DMS53 (cell line): ENCODE data around the gene NUBPL.
"Not testable (repeated sequence)": the region's sequence is repeated elsewhere in the genome, so short reads cannot be mapped to it uniquely, and the experiment has no call there.

Experiments used
- DNase-seq: peaks from one replicate; lab custom pipeline; 2025; lab: John Stamatoyannopoulos, UW

Gene NUBPL

DNA sequence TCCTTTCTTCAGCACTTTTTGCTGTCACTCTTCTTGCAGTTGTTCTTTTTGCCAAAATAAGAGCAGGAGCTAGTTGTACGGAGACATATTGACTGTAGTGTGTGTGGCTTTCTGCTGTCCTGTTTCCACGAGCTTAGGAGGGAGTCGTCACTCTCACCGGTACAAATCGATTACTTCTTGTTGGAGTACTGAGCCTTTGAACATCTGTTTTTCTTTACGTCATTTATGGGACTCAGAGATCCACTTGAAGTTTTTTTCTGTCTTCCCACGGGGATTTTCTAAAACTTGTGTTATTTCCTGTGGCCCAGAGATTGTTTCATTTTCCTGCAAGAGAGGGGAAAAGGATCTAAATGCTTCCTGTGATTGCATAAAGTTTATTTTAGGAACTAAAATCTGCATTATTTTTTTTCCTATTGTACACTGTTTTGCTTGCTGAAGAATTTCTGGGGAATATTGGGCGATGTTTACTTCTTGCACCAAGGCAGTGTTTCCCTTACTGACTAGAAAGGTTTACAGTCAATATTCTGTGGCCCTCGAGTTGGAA is 316.1 kb downstream of the NUBPL start:
- DNase-seq: peak; percentile 3

DNA sequence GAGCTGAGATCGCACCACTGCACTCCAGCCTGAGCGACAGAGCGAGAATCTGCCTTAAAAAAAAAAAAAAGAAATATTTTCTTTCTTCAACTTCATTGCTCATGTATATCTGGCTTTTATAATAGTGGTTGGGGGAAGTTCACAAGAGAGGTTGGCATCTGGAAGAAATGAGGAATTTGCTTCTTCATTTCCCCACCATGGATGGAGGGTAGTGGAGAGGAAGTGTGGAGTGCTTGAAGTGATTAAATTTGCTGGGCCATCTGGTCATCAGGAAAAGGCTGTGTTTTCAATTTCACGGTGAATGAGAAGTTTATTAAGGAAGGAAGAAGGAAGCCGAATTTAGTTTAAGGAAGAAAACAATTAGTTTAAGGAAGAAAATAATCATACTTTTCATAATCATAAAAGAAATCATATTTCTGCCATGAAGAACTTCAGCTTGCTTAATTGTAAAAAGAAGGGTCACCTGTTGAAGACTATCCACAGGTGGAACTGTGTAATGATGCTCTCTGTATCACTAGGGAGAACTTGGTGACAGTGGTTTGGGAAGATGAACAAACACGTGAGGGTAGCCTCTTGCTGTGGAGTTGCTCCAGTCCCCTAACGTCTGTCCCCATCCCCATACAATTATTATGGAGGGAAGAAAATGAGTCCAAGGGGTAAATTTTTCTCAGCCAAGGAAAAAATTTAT is 318.6 kb downstream of the NUBPL start:
- no peak for DNase-seq

GRCh38 chr14:31880935-31881334 is 319.7 kb downstream of the NUBPL start:
- DNase-seq: peak; percentile 16

DNA sequence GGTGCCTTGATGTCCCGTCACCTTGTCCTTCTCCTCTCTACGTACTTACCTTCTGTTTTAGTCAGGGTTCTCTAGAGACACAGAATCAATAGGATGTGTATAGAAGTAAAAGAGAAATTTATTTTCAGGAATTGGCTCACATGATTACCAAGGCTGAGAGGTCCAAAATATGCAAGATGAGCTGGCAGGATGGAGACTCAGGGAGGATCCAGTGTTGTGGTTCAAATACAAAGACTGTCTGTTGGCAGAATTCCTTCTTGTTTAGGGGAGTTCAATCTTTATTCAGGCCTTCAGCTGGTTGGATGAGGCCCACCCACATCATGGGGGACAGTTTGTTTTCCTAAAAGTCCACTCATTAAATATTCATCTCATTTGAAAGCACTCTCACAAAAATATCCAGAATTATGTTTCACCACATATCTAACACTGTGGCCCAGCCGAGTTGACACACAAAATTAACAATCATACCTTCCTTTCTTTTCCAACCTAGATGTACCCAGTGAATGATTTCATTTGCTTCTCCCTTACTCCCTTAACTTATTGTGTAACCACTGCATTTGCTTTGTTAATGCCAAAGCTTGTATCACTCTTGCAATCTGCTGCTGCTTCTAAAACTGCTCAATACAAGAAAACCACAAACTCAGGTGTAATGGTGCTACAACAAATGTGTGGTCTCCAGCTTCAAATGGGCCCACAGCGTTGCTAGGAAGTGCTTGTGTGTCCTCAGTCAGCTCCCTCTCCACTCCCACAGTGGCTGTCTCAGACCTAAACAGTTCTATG is 320.5 kb downstream of the NUBPL start:
- DNase-seq: no peak

- no peak for DNase-seq
Observed at GRCh38 chr14:31884238-31884637, 323.0 kb downstream of the NUBPL start.

DNA sequence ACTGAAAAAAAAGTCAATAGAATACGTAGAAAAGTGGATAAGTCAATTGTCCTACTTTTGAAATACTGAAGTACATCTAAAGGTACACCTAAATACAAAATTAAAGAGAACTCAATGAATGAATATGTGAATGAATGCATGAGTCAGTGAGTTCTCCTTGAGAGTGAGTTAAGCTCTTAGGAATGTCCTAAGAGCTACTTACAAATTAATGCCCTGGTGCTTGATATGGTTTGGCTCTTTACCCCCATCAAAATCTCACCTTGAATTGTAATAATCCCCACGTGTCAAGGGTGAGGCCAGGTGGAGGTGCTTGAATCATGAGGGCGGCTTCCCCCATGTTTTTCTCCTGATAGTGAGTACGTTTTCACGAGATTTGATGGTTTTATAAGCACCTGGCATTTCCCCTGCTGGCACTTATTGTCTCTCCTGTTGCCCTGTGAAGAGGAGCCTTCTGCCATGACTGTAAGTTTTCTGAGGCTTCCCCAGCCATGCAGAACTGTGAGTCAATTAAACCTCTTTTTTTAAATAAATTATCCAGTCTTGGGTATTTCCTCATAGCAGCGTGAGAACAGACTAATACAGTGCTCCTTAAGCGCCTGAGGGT is 323.7 kb downstream of the NUBPL start:
- no peak for DNase-seq

GRCh38 chr14:31886156-31886835 is 325.1 kb downstream of the NUBPL start:
- DNase-seq: no peak

DNA sequence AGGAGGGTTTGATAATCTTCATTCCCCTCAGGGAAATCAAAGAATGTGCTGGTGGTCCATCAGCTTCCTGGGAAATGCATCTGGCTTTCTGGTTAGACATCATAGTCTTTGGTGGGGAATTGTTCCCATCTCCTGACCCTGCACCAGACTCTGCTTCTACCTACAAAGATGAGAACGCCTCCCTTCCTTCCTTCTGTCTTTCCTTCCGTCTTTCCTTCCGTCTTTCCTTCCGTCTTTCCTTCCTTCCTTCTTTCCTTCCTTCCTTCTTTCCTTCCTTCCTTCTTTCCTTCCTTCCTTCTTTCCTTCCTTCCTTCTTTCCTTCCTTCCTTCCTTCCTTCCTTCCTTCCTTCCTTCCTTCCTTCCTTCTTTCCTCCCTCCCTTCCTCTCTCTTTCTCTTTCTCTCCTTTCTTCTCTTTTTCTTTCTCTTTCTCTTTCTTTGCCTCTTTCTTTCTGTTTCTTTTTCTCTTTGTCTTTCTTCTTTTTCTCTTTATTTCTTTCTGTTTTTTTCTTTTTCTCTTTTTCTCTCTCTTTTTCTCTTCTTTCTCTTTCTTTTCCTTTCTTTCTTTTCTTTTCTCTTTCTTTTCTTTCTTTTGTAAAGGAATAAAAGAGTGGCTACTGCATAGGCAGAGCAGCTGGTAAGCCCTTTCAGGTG is 326.9 kb downstream of the NUBPL start:
- DNase-seq: no peak

DNA sequence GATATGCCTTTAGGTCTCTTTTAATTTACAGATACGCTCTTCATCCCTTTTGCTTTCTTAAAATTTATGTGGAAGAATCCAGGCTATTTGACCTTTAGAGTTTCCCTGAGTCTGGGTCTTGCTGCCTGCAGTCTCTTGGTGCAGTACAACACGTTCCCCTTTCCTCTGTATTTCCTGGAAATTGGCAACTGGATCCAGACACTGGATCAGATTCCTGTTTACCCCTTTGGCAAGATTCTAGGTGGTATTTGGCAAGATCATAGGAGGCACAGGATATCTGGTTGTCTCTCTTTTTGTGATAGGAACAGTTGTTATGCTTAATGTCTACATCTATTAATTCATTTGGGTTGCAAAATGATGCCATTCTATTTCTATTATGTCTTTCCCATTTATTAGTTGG is 328.1 kb downstream of the NUBPL start:
- no peak for DNase-seq

GRCh38 chr14:31890202-31890601 is 329.0 kb downstream of the NUBPL start:
- DNase-seq: not testable (repeated sequence)

DNA sequence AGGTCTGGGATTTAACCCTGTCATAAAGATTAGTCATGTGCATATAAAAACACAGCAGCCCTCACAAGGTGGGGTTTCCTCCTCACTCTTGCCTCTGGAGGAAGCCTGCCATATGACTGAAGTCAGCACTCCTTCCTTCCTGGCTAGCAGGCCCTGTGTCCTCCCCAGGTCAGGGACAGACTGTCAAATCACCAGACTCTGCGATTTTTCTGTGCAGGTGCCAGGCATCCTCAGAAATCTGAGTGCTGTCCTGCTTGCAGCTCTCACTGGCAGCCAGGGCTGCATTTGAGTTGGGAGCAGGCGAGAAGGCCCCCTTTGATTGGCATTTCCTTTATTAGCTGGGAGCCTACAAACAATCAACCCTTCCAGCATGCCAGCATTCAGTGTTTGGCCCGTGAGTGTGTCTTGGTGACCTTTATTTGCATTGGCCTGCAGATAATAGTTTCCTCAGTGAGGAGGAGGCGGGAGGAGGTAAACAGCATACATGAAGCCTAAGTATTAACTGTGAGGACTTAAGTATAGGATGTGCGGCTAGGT is 332.1 kb downstream of the NUBPL start:
- DNase-seq: no peak

- DNase-seq: peak; percentile 1
Observed at GRCh38 chr14:31894351-31894750, 333.1 kb downstream of the NUBPL start.

- no peak for DNase-seq
Observed at GRCh38 chr14:31895206-31895605, 334.0 kb downstream of the NUBPL start.

DNA sequence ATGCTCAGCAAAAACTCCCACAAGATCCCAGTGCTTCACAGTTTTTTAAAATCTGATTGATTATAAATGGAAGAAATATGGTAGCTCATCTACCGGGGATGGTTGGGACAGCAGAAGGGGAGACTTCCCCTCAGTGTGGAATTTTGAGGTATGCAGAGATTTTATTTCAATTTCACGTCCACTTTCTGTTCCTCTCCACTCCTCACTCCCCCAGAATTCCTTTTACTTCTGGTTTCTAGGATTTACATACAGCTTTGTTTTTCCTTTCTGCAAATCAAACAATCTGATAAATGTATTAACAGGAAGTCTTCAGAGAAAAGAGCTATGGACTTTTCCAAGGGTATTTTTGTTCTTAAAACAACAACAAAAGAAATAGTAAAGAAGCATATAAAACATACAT is 334.4 kb downstream of the NUBPL start:
- peak; percentile 13 for DNase-seq

DNA sequence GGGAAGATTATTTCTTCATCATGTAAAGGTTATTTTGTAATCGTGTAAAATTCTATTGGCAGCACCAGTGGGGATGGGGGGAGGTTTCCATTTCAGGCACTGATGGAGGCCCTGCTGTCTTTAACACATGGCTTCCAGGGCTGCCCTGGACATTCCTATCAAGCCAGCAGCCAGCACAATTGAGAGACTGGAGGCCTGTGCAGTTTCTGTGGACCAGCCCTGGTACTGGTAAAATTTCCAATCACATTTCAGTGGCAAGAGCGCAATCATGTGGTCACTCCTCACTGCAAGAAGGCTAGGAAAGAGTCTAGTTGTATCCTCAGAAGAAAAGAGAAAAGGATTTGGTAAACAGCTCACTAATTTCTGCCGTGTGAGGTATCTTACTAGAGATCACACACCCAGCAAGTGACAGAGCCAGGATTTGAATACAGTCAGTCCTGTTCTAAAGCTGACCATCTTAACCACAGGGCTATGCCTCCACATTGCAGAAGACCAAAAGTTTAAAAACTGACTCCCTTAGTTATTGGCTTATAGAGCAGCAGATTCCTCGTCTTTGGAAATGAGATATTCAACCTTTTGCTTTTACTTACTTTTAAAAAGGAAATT is 336.5 kb downstream of the NUBPL start:
- DNase-seq: no peak

GRCh38 chr14:31898838-31899528 is 337.8 kb downstream of the NUBPL start:
- peak; percentile 62 for DNase-seq

DNA sequence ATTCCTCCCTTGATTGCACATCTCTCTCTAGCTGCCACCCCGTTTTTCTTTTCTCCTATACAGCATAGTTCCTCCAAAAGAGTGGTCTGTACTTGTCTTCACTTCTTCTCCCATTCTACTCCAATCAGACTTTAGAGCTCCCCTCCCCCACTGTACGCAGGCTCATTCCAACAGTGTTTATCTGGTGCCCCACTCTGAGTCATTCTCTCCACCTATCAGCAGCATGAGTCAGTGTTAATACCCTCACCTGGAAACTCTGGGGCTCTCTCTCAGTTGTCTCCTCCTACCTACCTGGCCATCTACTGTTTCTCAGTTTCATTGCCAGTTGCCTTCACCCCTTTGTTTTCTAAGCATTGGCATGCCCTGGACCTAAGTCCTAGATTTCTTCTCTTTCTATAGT is 340.8 kb downstream of the NUBPL start:
- peak; percentile 76 for DNase-seq

DNA sequence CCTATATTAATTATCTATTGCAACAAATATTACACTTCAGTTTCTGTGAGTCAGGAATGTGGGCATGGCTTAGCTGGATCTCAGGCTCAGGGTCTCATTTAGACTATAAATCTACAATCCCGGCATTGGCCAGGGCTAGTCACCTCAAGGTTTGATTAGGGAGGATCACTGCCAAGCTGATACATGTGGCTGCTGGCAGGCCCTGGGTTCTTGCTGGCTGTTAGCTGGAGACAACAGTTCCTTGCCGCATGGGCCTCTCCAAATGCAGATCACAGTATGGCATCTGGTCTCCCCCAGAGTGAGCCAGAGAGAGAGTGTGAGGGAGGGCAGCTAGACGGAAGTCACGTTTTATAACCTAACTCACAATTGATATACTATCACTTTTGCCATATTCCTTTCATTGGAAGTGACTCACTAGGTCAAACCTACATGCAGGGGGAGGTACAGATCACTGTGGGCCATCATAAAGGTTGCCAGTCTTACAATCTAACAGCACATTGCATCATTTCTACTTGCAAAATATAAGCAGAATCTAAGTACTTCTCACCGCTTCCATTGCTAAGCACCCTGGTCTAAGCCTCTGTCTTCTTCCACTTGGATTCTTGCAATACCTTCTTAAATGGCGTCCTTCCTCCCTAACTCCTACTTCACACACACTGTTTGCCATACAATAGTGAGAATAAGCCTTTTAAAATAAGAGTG is 341.9 kb downstream of the NUBPL start:
- no peak for DNase-seq

GRCh38 chr14:31909977-31910376 is 348.8 kb downstream of the NUBPL start:
- no peak for DNase-seq
